ENCODE data around the gene COLEC12. TPM values are rescaled to one million over a fixed set of nuclear protein-coding genes. Genes with fewer than 3 reads are reported as not detected.

Gene COLEC12
- total RNA-seq, 2 experiments from 2014 or later, result not detected

DNA sequence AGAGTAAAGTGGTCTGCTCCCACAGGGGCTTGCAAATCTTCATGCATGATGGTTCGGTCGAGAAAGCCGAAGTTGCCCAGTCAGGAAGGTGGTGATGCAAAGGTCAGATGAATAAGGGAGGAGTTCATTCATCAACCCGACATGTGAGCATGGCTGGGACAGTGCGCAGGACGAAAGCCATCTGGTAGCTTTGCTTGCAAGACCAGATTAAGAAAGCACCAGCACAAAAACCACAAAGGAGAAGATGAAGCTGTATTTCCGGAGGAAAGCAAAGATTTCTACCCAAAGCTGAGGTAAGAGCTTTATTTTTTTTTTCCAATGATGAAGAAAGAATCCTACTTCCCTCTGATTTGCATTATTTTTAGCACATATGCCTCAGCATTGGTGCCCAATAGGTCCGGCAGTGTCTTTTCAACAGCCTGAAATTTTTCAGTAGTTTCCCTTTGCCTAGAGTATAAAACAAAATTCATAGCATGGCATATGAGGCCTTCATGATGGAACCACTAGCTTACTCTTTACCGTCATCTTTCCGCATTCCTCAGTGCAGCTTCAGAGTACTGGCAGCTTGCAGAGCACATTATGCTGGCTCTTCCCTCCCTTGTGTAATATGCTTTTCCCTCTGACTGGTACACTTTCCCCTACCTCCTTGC is 120.7 kb downstream of the COLEC12 start:
- no peaks in the 10 kb centered on the region for H3K4me1 Mint-ChIP-seq (ENCODE audit: low read depth)
- Histone ChIP-seq H3K4me3 (ENCODE audit: low read length) (no peak overlapping the region), H3K9me3 (ENCODE audit: control insufficient read depth in 1 of 2, insufficient read depth in 1 of 2, low read length in 2 of 2) (peaks cover 0 to 3% of the 10 kb centered on the region in 2 experiments), H3K4me1 (ENCODE audit: insufficient read depth, low read length) (no peaks in the 10 kb centered on the region), H3K27ac (ENCODE audit: low read depth in 1 of 2, low read length in 2 of 2) (no peak overlapping the region), H3K36me3 (ENCODE audit: insufficient read depth, low read length) (no peaks in the 10 kb centered on the region), H3K27me3 (ENCODE audit: control insufficient read depth in 1 of 2, insufficient read depth in 2 of 2, low read length in 2 of 2) (no peaks in the 10 kb centered on the region)
- ChIA-PET POLR2A (no interaction called here), CTCF (no interaction called here)
- ATAC-seq (ENCODE audit: poor library complexity) (no peak), DNase-seq (peak in 3 of 14 experiments; percentile 3 to 31 (median 20))
- intact Hi-C loops (cut with DNase I, micrococcal nuclease), result no loop called here
- peaks cover 27% of the 10 kb centered on the region for H3K27me3 Mint-ChIP-seq
- no peaks in the 10 kb centered on the region for H3K36me3 Mint-ChIP-seq (ENCODE audit: low read depth)
- no peak overlapping the region for H3K27ac Mint-ChIP-seq
- peaks cover 2% of the 10 kb centered on the region for H3K9me3 Mint-ChIP-seq
- TF ChIP-seq, protein P1, sequence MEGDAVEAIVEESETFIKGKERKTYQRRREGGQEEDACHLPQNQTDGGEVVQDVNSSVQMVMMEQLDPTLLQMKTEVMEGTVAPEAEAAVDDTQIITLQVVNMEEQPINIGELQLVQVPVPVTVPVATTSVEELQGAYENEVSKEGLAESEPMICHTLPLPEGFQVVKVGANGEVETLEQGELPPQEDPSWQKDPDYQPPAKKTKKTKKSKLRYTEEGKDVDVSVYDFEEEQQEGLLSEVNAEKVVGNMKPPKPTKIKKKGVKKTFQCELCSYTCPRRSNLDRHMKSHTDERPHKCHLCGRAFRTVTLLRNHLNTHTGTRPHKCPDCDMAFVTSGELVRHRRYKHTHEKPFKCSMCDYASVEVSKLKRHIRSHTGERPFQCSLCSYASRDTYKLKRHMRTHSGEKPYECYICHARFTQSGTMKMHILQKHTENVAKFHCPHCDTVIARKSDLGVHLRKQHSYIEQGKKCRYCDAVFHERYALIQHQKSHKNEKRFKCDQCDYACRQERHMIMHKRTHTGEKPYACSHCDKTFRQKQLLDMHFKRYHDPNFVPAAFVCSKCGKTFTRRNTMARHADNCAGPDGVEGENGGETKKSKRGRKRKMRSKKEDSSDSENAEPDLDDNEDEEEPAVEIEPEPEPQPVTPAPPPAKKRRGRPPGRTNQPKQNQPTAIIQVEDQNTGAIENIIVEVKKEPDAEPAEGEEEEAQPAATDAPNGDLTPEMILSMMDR (IDR thresholded peaks at IDR 0.05), result no peak
- H3K4me3 Mint-ChIP-seq, result no peak overlapping the region

- H3K27me3 Mint-ChIP-seq, result peaks cover 24% of the 10 kb centered on the region
- H3K27ac Mint-ChIP-seq, result no peak overlapping the region
- Histone ChIP-seq H3K36me3 (ENCODE audit: insufficient read depth, low read length) (no peaks in the 10 kb centered on the region), H3K27me3 (ENCODE audit: control insufficient read depth in 1 of 2, insufficient read depth in 2 of 2, low read length in 2 of 2) (no peaks in the 10 kb centered on the region), H3K27ac (ENCODE audit: low read depth in 1 of 2, low read length in 2 of 2) (no peak overlapping the region), H3K4me3 (ENCODE audit: low read length) (no peak overlapping the region), H3K4me1 (ENCODE audit: insufficient read depth, low read length) (no peaks in the 10 kb centered on the region), H3K9me3 (ENCODE audit: control insufficient read depth in 1 of 2, insufficient read depth in 1 of 2, low read length in 2 of 2) (no peaks in the 10 kb centered on the region)
- no peaks in the 10 kb centered on the region for H3K36me3 Mint-ChIP-seq (ENCODE audit: low read depth)
- H3K4me3 Mint-ChIP-seq, result no peak overlapping the region
- H3K4me1 Mint-ChIP-seq (ENCODE audit: low read depth), result no peaks in the 10 kb centered on the region
- TF ChIP-seq, protein P1 (IDR thresholded peaks at IDR 0.05), result no peak
- intact Hi-C loops (cut with DNase I, micrococcal nuclease), result no loop called here
- CTCF ChIA-PET, result no interaction called here
- POLR2A ChIA-PET, result no interaction called here
- ATAC-seq (ENCODE audit: poor library complexity) (no peak), DNase-seq (no peak)
- H3K9me3 Mint-ChIP-seq, result no peaks in the 10 kb centered on the region
These were observed 122.4 kb downstream of the COLEC12 start for GRCh38 chr18:378079-378478.

DNA sequence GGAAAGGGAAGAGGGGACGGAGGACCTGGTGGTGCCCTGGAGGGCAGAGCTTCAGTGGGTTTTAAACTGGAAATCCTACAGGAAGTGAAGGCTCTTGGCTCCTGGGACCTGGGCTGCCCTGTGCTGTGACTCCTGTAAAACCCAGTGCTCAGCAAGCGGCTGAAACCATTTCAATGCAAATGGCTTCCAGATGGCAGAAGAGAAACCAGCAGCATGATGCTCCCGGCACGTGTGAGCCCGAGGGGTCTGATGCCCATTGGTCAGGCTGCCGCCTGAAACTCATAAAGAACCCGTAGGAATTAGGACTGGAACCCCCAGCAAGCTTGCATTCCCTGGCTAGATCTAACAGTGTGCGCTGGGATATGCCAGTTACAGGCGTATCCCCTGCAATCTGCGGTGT is 123.4 kb downstream of the COLEC12 start:
- H3K4me1 ChIP-seq (ENCODE audit: insufficient read depth, low read length), result no peaks in the 10 kb centered on the region
- ChIA-PET POLR2A (no interaction called here), CTCF (no interaction called here)
- no peak overlapping the region for H3K27ac ChIP-seq (ENCODE audit: low read depth in 1 of 2, low read length in 2 of 2)
- intact Hi-C loops (cut with DNase I, micrococcal nuclease), result no loop called here
- Mint-ChIP-seq H3K27me3 (peaks cover 18% of the 10 kb centered on the region), H3K9me3 (no peaks in the 10 kb centered on the region), H3K4me1 (ENCODE audit: low read depth) (no peaks in the 10 kb centered on the region), H3K4me3 (no peak overlapping the region), H3K36me3 (ENCODE audit: low read depth) (no peaks in the 10 kb centered on the region), H3K27ac (no peak overlapping the region)
- no peaks in the 10 kb centered on the region for H3K9me3 ChIP-seq (ENCODE audit: control insufficient read depth in 1 of 2, insufficient read depth in 1 of 2, low read length in 2 of 2)
- no peaks in the 10 kb centered on the region for H3K36me3 ChIP-seq (ENCODE audit: insufficient read depth, low read length)
- H3K4me3 ChIP-seq (ENCODE audit: low read length), result no peak overlapping the region
- TF ChIP-seq, protein P1 (IDR thresholded peaks at IDR 0.05), result no peak
- H3K27me3 ChIP-seq (ENCODE audit: control insufficient read depth in 1 of 2, insufficient read depth in 2 of 2, low read length in 2 of 2), result no peaks in the 10 kb centered on the region
- DNase-seq, result no peak
- ATAC-seq (ENCODE audit: poor library complexity), result no peak

Measured in CD4-positive, alpha-beta T cell (primary cell).